GM12874 (cell line): Measurements from ENCODE around the gene WDR44.

Source experiments
- CTCF ChIP-seq: IDR thresholded peaks from 2 replicates; pipeline ENCODE4 v1.5.1; 2011; ENCODE audit warnings: low read depth, mild to moderate bottlenecking, control low read depth, low read length, moderate library complexity; ENCODE audit not compliant: insufficient read depth

Gene WDR44

DNA sequence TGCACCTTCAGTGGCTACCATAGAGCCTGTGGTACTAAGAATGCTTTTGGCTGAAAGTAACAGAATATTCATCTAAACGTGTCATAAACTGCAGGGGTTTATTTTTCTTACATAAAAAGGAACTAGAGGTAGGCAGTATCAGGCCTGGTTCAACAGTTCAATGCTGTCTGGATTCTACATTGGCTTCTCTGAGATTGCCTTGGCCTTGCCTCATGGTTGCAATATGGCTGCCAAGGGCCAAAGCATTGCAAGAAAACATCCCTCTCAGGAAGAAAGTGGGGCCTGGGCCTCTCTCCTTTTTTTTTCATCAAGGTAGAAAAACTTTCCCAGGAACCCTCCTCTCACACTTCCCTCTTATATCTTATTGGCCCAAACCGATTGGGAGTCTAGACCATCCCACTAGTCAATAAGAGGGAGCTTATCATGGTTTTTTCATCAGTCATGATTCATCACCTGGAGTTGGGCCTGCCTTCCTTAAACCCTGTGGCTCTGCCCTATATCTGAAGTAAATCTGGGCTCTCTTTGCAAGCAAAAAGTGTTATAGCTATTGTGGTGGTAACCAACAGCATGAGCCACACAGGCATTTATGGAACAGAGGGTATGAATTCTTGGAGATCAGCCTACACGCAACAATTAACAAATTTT lies 147.9 kb downstream of the WDR44 start:
- TF ChIP-seq CTCF: no peak

DNA sequence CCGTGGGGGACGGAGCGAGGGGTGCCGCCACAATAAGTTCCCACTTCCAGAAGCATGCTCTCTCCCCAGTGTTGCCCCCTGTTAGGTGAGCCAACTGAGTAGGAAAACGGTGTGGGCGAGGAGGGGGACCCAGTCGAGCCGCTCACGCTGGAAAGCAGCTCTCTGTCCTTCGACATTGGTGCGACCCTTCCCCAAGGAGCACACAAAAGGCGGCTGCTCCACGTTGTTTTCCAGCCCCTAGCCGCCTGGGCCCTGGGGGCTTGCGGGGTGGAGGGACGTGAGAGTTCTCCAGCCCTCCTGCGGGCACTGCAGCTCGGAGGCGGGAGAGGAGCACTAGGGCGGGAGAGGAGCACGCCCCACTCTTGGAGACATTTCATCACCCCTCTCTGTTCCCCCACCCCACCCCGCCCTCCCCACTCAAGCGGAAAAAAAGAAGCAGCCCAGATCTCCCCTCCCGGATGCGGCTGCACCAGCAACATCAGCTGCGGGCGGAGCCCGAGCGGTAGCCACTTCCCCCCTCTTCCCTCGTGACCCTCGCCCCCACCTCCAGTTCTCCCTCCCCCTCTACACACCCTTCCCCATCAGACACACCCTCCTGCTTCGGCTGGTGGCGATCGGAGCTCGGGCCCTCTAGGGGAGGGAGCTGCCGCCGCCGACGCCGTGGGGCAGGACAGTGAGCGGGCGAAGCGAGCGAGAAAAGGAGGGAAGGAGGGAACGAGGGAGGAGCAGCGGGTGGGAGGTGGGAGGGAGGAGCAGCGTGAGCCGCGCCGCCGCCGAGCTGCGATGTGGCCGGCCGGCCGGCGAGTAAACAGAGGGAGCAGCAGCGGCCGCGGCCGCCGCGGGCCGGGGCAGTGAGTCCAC lies 149.4 kb downstream of the WDR44 start, which contains the start of gene DOCK11:
Gene DOCK11 (plus strand): TSS at position 755 of the 861 bp plus-strand sequence. CDS start 157 bp downstream, outside the sequence.
- TF ChIP-seq CTCF: no peak

DNA sequence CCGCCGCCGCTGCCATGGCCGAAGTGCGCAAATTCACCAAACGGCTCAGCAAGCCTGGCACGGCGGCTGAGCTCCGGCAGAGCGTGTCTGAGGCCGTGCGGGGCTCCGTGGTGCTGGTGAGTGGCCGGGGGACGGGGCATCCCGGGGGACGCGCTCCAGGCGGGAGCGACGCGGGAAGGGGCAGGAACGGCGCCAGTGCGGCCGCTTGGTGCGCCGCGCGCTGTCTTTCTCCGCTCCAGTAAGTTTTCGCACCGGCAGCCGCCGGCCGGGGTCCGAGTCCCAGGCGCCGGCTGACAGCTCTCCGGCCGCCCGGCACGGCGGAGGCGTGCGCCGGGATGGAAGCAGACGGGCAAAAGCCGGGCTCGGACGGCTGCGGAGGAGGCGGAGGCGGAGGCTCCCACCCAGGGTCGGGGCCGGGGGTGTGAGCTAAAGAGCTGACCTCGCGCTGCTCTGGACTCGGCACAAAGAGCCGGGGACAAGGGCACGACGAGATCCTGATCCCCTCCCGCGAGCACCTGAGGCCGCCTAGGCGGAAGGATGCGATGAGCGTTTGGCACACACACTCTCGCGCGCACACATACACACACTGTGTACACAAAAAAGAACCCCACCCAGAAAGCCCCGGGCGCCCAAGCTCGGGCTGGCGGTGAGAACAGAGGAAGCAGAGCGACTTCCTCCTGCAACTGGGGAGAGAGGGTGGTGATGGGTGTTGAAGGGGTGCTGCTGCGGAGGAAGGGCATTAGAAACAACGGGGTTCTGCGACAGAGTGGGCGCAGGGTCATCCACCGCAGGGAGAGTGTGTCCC lies 150.3 kb downstream of the WDR44 start:
- no peak for TF ChIP-seq CTCF

DNA sequence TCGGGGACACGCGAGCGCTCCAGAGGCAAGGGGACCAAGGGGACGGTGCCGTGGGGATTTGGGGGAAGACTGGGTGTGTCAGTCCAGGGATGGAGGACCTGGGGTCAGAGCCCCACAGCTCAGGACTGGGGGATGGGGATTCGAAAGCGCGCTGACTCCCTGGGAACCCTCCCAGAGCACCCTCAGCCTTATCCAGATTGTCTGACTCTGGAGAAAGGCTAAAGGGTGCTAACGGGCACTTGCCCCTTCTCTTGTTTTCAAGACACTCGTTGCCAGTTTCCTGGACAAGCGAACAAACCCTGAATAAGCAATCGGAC lies 150.8 kb downstream of the WDR44 start:
- no peak for TF ChIP-seq CTCF

DNA sequence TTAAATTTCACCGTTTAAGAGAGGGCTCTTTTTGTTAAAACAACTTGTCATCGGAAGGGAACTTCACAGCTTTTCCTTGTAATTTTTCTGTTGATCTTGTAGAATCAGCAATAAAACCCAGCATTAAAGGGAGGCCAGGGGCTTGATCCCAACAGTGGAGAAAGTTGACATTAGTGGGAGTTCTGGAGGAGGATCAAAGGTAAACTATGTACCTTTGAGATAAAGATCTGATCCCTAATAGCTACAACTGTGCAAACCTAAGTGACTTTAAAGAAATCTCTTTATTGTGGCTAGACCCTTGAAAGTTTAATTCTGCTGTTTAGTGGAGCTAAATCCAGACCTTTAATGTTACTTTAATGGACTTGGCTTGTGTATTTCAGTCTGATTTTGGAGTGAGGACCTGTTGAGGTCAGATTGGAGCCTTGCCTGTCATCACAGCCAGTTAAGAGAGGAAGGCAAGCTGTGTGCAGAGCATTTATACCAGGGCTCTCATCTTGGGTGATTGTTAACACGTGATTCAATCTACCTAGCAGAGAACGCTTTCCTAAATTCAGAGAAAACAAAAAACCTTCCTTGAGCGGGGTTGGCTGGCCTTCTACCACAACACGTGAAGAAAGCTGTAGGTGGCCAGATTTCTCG lies 151.4 kb downstream of the WDR44 start:
- no peak for TF ChIP-seq CTCF

GRCh38 chrX:118498351-118498750 lies 152.4 kb downstream of the WDR44 start:
- no peak for TF ChIP-seq CTCF

- TF ChIP-seq CTCF: no peak
Measured at GRCh38 chrX:118498755-118499154, 152.8 kb downstream of the WDR44 start.
